NCI-H748 (cell line): Measurements from ENCODE around the gene OR2G2.

Experiments used
- DNase-seq: peaks from one replicate; lab custom pipeline; 2025; ENCODE audit not compliant: unreplicated experiment; lab: John Stamatoyannopoulos, UW

The OR2G2 gene, protein sequence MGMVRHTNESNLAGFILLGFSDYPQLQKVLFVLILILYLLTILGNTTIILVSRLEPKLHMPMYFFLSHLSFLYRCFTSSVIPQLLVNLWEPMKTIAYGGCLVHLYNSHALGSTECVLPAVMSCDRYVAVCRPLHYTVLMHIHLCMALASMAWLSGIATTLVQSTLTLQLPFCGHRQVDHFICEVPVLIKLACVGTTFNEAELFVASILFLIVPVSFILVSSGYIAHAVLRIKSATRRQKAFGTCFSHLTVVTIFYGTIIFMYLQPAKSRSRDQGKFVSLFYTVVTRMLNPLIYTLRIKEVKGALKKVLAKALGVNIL

DNA sequence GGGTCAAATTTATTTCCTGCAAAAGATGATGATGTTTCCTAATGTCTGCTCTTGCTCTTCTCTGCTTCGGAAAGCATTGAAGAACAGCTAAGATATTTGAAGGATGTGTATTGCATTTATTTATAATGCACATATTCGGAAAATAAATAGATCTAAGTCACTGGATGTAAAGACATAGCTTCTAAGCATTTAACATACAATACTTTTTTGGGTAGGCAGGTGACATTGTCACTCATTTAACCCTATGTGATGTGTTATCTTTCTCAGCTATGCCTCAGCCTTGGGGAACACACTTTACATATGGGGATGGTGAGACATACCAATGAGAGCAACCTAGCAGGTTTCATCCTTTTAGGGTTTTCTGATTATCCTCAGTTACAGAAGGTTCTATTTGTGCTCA, at the start of gene OR2G2:
Gene OR2G2 (plus strand): TSS at position 301 of the 400 bp plus-strand sequence. CDS start 0 bp downstream, at position 301.
- no peak for DNase-seq

DNA sequence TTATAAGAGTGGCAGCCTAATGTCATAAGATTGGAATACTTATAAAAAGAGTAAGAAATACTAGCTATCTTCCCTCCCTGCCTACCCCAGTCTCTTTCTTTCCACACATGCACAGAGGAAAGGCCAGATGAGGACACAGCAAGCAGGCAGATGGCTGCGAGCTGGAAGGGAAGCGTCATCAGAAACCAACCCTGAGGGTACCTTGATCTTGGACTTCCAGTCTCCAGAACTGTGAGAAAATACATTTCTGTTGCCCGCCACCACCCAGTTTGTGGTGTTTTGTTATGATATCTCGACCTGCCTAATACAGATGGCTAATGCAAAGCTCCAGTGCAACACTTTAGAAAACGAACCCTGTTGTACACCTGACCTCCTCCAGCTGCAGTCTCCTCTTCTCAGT, 49.6 kb upstream of the OR2G2 start:
- no peak for DNase-seq

GRCh38 chr1:247539215-247539614, 48.9 kb upstream of the OR2G2 start:
- DNase-seq, result no peak

DNA sequence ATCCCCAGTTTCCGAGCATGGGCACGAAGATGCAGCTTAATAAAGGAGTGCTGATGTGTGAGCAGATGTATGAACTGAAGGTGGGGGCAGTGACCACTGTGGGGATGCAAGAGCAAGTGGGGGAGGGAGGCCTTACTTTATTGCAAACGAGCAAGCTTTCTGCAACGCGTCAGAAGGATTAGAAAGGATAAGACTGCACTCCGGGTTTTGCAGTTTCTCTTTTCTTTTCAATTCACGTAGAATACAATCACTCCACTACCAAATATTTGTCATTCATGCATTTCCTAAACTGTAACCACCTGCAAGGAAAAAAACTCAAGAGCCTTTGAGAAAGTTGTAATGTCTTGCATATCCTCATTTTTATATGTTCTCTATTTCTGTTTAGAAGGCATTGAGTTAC, 47.6 kb upstream of the OR2G2 start:
- DNase-seq, result no peak

- no peak for DNase-seq
These were observed 45.3 kb upstream of the OR2G2 start for GRCh38 chr1:247542811-247543210.

DNA sequence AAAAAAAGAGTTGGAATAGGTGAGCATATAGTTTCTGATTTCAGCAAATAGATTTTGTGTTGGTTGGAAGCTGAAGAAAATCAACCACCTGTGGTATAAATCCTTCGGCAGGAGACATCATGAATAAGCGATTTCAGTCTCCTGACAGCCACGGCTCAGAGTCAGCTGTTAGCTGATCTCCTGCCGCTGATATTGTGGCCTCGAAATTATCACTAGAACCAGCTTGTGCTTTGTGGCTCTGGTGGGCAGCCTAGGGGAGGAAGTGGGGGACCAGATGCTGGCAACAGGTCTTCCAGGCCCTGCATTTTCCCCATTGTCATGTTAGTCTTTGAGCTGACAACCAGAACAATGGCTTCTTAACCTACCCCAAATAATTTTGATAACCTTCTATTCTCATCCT, 40.1 kb upstream of the OR2G2 start:
- no peak for DNase-seq

GRCh38 chr1:247548769-247549182, 39.4 kb upstream of the OR2G2 start, which contains the start of gene GCSAML:
Gene GCSAML (plus strand): TSS chr1:247549134. CDS start chr1:247549192, 58 bp downstream.
- no peak for DNase-seq

DNA sequence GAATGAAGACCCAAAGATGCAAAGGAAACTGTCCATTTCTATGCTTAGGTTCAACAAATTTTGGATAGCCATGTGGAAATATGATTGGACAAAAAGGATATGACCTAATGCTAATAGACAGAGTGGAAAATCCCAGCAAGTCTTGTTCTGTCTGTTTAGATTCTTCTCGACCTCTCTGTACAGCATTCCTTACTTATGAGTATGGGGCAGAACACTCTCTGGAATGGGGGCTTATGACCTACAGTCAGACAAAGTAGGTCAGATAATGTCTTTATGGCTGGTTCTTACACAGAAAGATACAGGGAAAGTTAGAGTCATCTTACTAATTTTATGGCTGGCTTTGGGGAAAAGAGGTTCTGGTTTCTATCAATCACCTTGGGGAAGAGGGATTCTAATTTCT, 36.4 kb upstream of the OR2G2 start:
- DNase-seq, result no peak

DNA sequence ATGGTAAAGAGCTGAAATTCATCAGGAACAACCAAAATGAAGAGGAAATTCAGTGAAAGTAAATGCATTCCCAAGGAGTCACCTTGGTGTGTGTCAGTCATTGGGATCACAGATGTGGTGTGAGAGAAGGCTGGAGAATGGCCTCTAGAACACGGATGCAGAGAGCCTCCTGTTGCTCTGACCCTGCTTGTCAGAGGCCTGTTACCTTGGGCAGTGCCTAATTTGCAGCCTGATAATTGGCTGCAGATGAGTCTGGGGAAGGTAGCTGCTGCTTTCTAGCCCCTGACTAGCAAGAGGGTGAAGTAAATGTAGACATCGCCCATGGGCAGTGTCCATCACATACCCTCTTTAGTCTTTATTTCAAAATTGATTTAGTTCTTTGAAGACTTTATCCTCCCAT, 35.9 kb upstream of the OR2G2 start:
- no peak for DNase-seq

DNA sequence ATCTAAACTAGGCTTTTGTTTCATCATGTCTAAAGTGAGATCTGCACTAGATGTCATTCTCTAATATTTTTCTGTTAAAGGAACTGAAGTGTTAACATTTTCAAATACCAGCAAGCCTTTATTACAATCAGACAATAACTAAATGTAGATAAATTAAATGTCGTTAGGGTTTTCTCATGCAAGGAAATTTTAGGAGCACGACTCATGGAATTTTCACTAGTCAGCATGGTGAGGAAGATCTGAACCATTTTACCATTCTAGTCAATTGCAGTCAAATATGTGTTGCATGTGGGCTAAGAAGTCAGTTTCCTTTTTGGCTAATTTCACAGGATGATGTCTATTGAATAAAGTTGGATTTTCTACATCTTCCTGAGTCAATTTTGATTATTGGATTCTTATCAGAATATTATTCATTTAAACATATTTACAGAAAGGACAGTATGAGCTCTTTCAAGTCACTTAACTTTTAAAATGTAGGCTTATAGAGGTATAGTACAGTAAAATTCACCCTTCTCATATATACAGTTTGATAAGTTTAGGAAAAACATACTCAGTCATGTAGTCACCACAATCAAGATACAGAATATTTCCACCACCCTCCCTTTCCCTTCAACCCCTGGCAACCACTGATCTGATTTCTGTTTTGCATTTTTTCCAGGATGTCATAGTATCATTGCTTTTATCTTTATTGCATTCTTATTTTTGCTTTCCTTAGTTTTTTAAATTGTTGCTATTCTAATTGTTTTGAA, 30.1 kb upstream of the OR2G2 start:
- DNase-seq, result no peak

DNA sequence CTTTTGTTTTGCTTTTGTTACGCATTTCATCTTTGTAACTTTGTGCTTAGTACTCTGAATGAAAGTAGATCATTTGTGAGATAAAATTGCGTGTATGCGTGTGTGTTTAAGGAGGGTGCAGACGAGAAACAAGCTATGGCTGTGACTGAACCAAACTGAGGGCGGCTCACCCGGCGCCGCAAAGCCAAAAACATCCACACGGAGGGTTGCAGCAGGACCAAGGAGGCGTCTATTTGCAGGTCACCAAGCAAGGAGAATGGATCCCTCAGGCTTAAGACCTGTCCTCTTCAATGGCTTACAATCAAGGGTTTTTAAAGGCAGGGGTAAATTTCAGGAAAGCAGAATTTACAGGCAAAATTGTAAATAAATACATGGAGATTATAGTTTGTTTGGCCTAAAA, 26.4 kb upstream of the OR2G2 start:
- DNase-seq, result no peak

DNA sequence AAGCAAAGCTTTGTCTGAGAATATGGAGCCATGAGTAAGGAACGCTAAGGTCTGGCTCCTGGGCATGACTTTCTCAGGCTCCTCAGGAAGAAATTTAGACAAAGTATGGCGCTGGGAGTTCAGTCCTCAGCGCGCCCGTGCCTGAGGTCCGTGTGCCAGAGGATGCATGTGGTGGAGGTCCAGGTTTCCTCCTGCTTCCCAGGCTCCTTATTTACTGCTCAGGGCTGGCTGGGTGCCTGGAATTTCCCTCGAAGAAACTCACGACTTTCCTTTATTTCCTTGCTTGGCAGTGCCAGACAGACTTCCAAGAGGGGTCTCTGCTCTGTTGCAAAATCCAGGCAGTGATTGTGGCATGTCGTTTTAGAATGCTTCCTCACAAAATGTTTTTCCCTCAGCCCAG, 26.0 kb upstream of the OR2G2 start:
- no peak for DNase-seq

- no peak for DNase-seq
These were observed 13.9 kb upstream of the OR2G2 start for GRCh38 chr1:247574236-247574635.

GRCh38 chr1:247574664-247575063, 13.5 kb upstream of the OR2G2 start:
- no peak for DNase-seq

- DNase-seq, result peak; percentile 39
These were observed 11.6 kb upstream of the OR2G2 start for GRCh38 chr1:247576514-247576913.

- no peak for DNase-seq
These were observed 9.2 kb upstream of the OR2G2 start for GRCh38 chr1:247578946-247579460.

GRCh38 chr1:247605286-247605685, 17.1 kb downstream of the OR2G2 start, which contains the start of gene OR2G3:
Gene OR2G3 (plus strand): TSS chr1:247605586. CDS start chr1:247605586, 0 bp downstream.
- no peak for DNase-seq

GRCh38 chr1:247613405-247613804, 25.2 kb downstream of the OR2G2 start:
- DNase-seq, result no peak

DNA sequence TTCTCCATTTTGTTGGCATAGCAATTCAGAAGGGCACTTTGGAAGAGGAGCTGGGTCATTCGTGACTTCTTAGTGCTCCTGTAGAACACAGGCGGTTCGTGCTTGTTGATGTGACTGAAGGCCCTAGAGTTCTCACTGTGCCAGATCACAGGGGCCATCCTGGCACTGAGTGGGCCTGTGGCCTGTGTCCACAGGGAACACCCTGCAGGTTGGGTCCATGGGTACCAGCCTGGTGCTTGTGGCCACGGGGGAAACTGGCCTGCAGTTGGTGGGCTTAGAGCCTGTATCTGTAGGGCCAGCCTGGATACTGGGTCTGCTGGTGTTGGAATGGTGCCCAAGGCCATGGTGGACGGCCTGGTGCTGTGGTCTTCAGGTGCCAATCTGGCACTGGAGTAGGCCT, 26.5 kb downstream of the OR2G2 start:
- no peak for DNase-seq

DNA sequence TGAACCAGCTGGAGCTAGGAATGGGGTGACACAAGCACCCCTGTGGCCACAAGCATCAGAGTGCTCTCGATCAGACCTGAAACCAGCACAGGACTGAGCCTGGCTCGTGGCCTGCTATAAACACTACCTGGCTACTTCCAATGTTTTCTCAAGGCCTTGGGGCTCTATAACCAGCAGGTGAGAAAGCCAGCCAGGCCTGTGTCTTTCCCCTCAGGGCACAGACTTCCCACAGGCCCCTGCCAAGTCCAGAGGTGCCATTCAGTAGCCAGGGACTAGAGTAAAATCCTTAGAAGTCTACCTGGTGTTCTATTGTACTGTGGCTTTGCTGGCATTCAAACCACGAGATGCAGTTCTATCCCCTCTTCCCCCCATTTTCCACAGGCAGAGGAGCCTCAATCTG, 39.8 kb downstream of the OR2G2 start:
- DNase-seq, result no peak

GRCh38 chr1:247638011-247638410, 49.9 kb downstream of the OR2G2 start:
- no peak for DNase-seq

DNA sequence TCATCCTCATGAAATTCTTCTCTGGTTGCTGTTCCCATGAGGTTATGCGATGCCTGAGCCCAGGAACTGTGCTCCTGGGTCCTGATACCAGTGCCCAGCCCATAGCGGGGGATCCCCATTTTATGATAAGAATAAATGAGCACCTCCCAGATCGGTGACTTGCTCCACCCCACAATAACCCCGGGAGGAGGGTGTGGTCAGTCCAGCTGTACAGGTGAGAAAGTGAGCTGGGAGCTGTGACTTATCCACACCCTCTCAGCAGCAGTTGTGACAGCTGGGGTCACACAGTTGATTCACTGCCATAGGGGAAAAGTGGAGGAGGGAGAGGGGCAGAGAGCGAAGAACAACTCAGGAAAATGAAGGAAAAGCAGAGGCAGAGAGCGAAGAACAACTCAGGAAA, 50.6 kb downstream of the OR2G2 start:
- peak; percentile 22 for DNase-seq
